Stimulated activated CD4-positive, alpha-beta T cell treated with anti-CD3 and anti-CD28 coated beads, Interleukin-15, amount 100 ng/mL, for 1 hour (primary cell): ENCODE results near the gene CSNK1A1L.

ENCODE experiments used
- DNase-seq, 2 donors: peaks; one replicate each; pipeline ENCODE4 v3.0.0-alpha.2; 2020; ENCODE audit warnings: low read depth in 1 of 2, low spot score in 1 of 2

The CSNK1A1L gene

GRCh38 chr13:37105251-37105714, at the start of gene CSNK1A1L:
Gene CSNK1A1L, minus strand, starts transcription at chr13:37105664. Its CDS starts 408 bp downstream, at chr13:37105256.
- no peak for DNase-seq

DNA sequence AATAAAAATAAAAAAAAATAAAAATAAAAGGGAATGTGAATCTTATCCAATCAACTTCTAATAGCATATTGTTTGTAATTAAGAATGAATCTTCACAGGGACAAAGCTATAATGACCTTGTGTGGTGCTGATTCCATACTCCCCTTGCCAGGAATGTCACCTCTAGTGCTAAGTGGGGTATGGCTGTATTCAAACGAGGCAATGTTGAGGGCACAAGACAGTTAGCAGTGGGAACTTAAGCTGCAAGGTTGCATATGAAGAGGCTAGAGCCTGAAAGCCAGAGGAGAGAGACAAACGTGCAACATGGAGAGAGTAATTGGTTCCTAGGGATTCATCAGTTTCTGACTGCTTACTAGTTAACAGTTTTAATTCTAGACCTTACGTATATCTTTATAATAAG, 43.9 kb upstream of the CSNK1A1L start:
- DNase-seq, result no peak

- DNase-seq, result no peak
These were observed 43.0 kb upstream of the CSNK1A1L start for GRCh38 chr13:37148501-37148900.

DNA sequence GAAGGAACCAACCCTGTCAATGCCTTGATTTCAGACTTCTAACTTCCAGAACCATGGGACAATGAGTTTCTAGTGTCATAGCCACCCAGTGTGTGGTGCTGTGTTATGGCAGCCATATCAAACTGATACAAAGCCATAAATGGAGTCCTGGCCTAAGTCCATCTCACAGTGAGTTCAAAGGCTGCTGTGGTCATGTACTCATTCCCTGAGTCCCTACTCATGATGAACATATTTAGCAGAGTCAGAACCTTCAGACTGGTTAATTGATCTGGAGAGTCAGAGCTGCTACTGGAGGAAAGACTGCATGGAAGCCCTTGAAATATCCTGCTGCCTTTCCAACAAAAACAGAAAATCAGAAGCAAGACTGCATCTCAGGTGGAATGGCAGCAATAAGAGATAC, 39.2 kb upstream of the CSNK1A1L start:
- no peak for DNase-seq

DNA sequence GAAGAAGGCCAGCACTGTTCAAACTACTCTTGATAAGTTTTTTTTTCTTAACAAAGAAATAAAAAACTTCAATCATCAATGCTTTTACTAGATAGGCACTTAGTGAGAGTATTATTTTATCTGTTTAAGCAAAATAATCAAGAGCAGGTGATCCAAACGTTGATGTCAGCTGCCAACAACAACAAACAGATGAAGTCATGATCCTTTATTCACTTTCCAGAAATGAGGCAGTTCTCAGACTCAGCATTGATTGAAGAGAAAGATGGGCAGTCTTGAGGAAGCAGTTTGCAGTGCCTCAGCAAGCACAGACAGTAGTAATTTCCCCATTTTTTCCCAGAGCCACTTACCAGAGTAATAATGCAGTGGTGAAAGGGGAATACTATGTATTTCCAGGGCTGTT, 38.4 kb upstream of the CSNK1A1L start:
- no peak for DNase-seq

- no peak for DNase-seq
These were observed 37.4 kb upstream of the CSNK1A1L start for GRCh38 chr13:37142877-37143276.

DNA sequence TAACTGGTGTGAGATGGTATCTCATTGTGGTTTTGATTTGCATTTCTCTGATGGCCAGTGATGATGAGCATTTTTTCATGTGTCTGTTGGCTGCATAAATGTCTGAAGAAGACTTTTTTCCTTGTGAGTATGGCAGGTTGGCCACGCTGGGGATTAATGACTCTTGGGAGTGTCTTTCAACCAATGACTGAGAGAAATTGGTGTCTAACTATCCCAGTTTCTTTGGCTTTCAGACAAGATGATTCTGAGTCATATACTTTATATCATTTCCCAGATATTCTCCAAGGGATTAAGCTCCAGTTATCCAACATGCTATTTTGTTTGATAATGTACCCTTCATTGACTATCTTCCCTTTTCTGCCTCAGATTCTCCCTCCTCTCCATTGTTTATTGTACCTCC, 35.5 kb upstream of the CSNK1A1L start:
- no peak for DNase-seq

DNA sequence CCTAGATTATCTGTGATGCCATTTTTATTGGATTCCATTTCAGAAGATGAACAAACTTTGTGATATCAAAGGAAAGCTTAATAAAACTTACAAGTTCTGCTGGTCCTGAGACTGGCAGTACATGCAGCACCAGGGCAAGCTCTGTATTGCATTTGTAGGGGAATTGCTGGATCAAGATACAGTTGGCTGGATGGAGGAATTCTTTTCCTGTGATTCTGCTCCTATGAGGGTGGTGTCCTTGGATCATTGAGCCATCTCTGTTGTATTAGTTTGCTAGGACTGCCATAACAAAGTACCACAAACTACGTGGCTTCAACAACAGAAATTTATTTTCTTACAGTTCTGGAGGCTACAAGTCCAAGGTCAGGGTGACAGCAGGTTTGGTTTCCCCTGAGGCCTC, 33.9 kb upstream of the CSNK1A1L start:
- DNase-seq, result no peak

GRCh38 chr13:37138926-37139325, 33.5 kb upstream of the CSNK1A1L start:
- no peak for DNase-seq

- DNase-seq, result no peak
These were observed 32.7 kb upstream of the CSNK1A1L start for GRCh38 chr13:37138169-37138568.

- DNase-seq, result no peak
These were observed 31.2 kb upstream of the CSNK1A1L start for GRCh38 chr13:37136633-37137032.

DNA sequence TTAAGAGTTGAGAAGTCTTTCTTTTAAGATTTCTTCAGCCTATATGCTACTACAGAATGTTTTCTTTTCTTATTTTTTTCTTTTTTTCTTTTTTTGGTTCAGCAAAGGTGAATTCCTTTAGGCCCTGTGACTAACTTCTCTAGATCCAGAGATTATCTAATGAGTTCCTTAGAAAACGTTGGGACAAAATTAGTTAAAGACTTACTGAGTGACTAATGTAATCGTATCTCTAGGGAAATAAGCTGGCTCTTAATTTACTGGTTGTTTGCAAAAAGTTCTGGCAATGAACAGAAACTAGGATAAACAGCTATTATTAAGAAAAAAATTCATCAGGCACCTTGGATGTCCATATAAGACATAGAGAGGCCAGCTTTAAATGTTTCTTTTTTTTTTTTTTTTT, 30.7 kb upstream of the CSNK1A1L start:
- DNase-seq, result no peak

DNA sequence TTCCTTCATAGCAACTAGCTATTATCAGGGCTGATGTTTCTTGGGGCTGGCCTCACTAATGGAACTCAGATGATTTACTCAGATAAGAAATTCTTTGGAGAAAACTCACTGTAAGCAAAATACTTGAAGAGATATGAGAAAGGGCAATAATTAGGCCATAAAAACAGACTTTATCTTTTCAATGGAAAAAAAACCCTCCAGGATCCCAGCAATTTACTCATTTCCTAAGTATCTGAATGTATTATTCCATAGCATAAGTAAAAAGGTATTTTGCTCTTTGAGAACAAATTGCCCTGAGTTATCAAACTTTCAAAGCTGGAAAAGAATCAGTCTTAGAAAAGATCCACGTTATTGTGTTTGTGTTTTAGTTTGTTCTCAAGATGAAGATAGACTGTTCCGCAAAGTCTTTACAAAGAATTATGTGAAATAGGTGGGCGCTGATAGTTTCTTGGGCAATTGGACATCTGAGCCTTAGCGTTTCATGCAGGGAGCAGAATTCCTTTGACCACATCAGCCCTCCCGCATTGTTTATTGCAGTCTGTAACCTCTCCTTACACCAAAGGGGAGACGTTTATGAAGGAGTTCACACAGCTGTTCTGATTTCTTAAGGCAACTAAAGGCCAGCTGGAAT, 29.1 kb upstream of the CSNK1A1L start:
- no peak for DNase-seq

DNA sequence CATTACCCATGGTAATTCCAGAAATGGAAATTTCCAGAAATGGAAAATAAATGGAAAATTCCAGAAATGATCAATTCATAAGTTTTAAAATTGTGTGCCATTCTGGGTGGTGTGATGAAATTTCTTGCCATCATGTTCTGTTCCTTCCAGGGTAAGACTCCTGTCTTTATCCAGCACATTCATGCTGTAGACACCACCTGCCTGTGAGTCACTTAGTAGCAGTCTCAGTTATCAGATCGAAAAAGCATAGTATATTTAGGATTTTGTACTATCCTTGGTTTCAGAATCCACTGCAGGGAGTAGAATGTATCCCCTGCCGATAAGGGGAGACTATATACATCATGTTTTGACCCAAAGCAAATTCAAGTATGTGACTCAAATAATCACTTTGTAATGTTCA, 26.7 kb upstream of the CSNK1A1L start:
- no peak for DNase-seq

GRCh38 chr13:37131092-37131491, 25.6 kb upstream of the CSNK1A1L start:
- no peak for DNase-seq

GRCh38 chr13:37129866-37130265, 24.4 kb upstream of the CSNK1A1L start:
- no peak for DNase-seq

- no peak for DNase-seq
These were observed 22.3 kb upstream of the CSNK1A1L start for GRCh38 chr13:37127691-37128241.

GRCh38 chr13:37123337-37123736, 17.9 kb upstream of the CSNK1A1L start:
- DNase-seq, result no peak

GRCh38 chr13:37118016-37118415, 12.6 kb upstream of the CSNK1A1L start:
- no peak for DNase-seq

- DNase-seq, result no peak
These were observed 8.8 kb upstream of the CSNK1A1L start for GRCh38 chr13:37114250-37114649.

DNA sequence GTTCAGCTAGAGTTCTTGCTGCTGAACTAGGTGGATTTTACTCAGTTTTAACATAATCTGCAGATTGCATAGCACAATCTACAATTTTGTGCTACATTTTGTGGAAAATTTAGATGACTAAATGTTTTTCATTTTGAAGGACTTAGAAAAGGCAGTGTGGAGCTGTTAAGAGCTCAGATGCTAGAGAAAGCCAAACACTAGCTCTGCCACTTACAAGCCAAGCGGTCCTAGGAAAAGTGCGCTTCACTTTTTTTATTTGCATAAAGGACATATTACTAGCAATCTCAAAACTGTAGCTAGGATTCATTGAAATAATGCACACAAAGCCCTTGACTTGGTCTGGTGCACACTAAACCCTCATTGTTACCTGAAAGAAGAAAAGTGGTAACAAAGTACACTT, 8.1 kb upstream of the CSNK1A1L start:
- DNase-seq, result no peak

DNA sequence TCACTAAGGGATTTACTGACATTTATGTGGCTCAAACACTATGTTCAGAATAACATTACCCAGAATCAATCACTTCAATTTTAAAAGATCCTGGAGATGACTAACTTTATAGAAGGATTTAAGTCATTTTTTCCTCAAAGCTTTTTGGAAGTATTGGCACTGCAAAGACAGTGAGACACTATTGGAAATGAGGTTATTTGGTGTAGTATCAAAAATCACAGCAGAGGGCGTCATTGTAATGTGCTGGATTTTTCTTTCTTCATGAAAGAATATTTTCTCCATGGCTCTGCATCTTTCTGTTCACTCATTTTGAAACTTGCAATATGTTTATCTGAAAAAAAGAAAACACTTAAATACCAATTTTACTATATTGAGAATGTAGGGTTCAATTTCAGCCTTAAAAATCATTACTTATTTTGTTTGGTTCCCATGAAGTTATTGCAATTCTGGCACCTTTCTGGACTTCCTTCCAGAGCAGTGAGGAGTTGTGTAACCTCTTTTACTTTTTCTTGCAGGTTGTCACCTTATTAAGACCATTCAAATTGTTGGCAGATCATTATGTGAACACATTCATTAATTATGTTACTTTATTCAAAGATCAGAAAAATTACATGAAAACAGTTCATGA, 3.7 kb upstream of the CSNK1A1L start:
- DNase-seq, result no peak

DNA sequence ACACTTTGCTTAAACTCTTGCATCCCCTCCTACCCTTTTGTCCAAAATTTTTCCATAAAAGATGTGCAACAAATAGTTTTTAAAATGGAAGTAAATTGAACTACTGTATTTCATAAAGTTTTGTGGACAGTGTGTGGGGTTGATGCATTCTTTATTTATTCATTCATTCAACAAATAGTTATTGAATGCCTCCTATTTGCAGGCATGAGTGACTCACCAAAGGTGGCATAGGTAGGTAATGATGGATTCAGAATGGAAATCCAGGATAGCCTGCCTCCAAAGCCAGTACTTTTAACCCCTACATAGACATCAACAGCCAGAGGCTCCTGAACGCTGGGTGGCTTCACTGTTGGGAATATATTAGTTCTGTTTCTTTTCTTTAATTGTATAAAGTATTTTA, 2.4 kb upstream of the CSNK1A1L start:
- no peak for DNase-seq
